Measurements from ENCODE around the gene PDE1A. TPM values are rescaled to one million over a fixed set of nuclear protein-coding genes. Genes with fewer than 3 reads are reported as not detected.

PDE1A gene
- total RNA-seq, 1 donor from 2014 or later = 4.8 TPM

- H3K4me1 ChIP-seq = peaks cover 0 to 26% of the 10 kb centered on the region in 2 donors
- intact Hi-C loops (cut with DNase I) = loop anchor here (5.0 kb wide), 1 partner anchor 76 kb away; no protein-coding TSS in a partner anchor
- TF ChIP-seq, protein P1, sequence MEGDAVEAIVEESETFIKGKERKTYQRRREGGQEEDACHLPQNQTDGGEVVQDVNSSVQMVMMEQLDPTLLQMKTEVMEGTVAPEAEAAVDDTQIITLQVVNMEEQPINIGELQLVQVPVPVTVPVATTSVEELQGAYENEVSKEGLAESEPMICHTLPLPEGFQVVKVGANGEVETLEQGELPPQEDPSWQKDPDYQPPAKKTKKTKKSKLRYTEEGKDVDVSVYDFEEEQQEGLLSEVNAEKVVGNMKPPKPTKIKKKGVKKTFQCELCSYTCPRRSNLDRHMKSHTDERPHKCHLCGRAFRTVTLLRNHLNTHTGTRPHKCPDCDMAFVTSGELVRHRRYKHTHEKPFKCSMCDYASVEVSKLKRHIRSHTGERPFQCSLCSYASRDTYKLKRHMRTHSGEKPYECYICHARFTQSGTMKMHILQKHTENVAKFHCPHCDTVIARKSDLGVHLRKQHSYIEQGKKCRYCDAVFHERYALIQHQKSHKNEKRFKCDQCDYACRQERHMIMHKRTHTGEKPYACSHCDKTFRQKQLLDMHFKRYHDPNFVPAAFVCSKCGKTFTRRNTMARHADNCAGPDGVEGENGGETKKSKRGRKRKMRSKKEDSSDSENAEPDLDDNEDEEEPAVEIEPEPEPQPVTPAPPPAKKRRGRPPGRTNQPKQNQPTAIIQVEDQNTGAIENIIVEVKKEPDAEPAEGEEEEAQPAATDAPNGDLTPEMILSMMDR (IDR thresholded peaks at IDR 0.05) = no peak
- no peak overlapping the region for H3K4me3 ChIP-seq
- peak overlapping the region; percentile 60 to 64 for H3K27ac ChIP-seq
- no peaks in the 10 kb centered on the region for H3K36me3 ChIP-seq
- peak in 1 of 2 donors; percentile 66 for DNase-seq (ENCODE audit: low spot score in 2 of 2)
- no peaks in the 10 kb centered on the region for H3K27me3 ChIP-seq
- H3K9me3 ChIP-seq = no peaks in the 10 kb centered on the region
Measured at GRCh38 chr2:182447863-182448262, 21.0 kb upstream of the PDE1A start.

DNA sequence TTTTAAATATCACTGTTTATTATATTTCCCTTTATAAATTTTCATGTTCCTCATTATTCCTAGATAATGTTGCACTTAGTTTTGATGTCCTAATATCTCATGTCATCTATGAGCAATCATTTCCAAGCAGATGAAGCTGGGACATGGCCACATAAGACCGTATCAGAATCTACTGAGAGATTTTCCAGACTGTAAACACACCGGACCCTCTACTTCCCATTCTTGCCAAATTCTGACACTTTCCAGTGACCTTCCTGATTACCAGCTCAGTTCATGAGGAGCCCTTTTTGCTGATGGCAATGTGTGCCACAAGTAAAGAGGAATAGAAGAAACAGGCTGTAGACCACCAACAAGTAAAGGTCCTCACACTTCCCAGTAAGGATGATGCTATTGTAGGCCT is 20.3 kb upstream of the PDE1A start:
- TF ChIP-seq, protein P1 (IDR thresholded peaks at IDR 0.05) = no peak
- no peak for DNase-seq (ENCODE audit: low spot score in 2 of 2)
- intact Hi-C loops (cut with DNase I) = loop anchor here (5.0 kb wide), 1 partner anchor 75 kb away; no protein-coding TSS in a partner anchor
- Histone ChIP-seq H3K27me3 (no peaks in the 10 kb centered on the region), H3K4me3 (no peak overlapping the region), H3K27ac (peak overlapping the region; percentile 60 to 64), H3K4me1 (peaks cover 0 to 26% of the 10 kb centered on the region in 2 donors), H3K9me3 (no peaks in the 10 kb centered on the region), H3K36me3 (no peaks in the 10 kb centered on the region)

- no peaks in the 10 kb centered on the region for H3K36me3 ChIP-seq
- H3K27ac ChIP-seq = peak overlapping the region; percentile 61 to 65
- H3K27me3 ChIP-seq = no peaks in the 10 kb centered on the region
- no peak overlapping the region for H3K4me3 ChIP-seq
- H3K9me3 ChIP-seq = no peaks in the 10 kb centered on the region
- TF ChIP-seq, protein P1 (IDR thresholded peaks at IDR 0.05) = no peak
- peaks cover 0 to 26% of the 10 kb centered on the region in 2 donors for H3K4me1 ChIP-seq
- intact Hi-C loops (cut with DNase I) = loop anchor here (5.0 kb wide), 1 partner anchor 74 kb away; no protein-coding TSS in a partner anchor
- no peak for DNase-seq (ENCODE audit: low spot score in 2 of 2)
Measured at GRCh38 chr2:182446087-182446486, 19.3 kb upstream of the PDE1A start.

DNA sequence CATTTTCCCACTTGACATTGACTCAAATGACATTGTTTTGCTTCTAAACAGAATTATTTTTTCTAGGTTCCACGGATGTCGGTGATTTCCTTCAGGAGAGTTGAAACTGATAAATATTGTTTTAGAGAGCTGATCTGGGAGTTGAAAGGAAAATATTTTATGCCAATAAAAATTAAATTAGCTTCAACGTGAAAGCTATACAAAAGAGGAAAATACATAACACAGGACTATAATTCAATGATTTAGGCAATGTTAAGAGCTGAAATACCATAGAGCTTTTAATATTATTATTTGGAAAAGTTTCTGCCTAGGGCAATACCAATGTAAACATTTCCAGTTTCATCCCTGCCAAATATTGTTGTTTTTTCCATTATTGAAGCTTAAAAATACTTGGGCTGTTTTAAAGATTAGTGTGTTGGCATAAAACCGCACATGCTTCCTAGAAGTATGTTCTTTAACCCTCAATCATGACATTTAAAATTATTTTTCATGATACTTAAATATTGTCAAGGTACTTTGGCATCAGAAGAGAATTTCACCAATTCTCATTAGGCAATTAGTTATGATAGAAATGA is 18.6 kb upstream of the PDE1A start:
- Histone ChIP-seq H3K27me3 (no peaks in the 10 kb centered on the region), H3K9me3 (no peaks in the 10 kb centered on the region), H3K4me3 (peak overlapping the region in 1 of 2 donors; percentile 11), H3K4me1 (peaks cover 0 to 26% of the 10 kb centered on the region in 2 donors), H3K36me3 (no peaks in the 10 kb centered on the region), H3K27ac (peak overlapping the region; percentile 61 to 65)
- TF ChIP-seq, protein P1 (IDR thresholded peaks at IDR 0.05) = no peak
- intact Hi-C loops (cut with DNase I) = loop anchor here (5.0 kb wide), 1 partner anchor 73 kb away; no protein-coding TSS in a partner anchor
- no peak for DNase-seq (ENCODE audit: low spot score in 2 of 2)

DNA sequence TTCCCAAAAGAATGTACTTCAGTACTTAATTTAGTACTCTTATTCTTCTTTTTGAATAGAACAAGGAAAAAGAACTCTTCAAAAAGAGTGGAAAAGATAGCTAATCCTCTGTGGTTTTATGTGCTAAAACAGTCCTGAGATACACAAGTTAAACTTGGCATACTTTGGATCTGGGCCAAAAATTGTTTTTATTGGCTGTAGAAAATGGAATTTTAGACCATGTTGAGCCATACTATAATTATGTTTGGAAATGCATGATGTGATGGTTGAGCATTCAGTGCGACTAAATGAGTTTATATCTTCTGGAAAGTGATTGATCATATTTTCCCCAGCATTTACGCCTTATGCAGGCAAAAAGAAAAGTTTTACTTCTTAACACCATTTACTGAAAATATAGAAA is 18.0 kb upstream of the PDE1A start:
- H3K4me3 ChIP-seq = peak overlapping the region in 1 of 2 donors; percentile 11
- TF ChIP-seq, protein P1 (IDR thresholded peaks at IDR 0.05) = no peak
- H3K9me3 ChIP-seq = no peaks in the 10 kb centered on the region
- H3K4me1 ChIP-seq = peaks cover 0 to 26% of the 10 kb centered on the region in 2 donors
- peak overlapping the region; percentile 61 to 65 for H3K27ac ChIP-seq
- H3K27me3 ChIP-seq = no peaks in the 10 kb centered on the region
- DNase-seq (ENCODE audit: low spot score in 2 of 2) = no peak
- intact Hi-C loops (cut with DNase I) = loop anchor here (5.0 kb wide), 1 partner anchor 73 kb away; no protein-coding TSS in a partner anchor
- H3K36me3 ChIP-seq = no peaks in the 10 kb centered on the region
